Measurements from ENCODE around the gene CISD1. TPM values are rescaled to one million over a fixed set of nuclear protein-coding genes. Genes with fewer than 3 reads are reported as not detected.

Gene CISD1
- total and polyA plus RNA-seq, 4 donors: 10.3 to 24.1 (median 16.6) TPM

DNA sequence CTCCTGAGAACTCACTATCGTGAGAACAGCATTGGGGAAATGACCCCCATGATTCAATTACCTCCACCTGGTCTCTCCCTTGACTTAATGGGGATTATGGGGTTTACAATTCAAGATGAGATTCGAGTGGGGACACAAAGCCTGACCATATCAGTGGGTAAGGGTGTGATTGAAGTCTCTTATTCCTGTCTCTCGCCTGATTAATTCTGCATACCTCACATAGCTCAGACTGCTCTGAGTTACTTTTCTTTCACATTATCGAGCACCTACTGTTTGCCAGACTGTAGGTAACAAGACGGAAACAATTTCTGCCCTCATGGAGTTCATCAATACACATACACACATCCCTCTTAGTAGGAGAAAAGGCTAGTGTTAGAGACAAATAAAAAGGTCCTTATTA lies 25.0 kb downstream of the CISD1 start:
- DNase-seq (no peak), ATAC-seq (ENCODE audit: insufficient read depth, low FRiP score) (no peak)
- Histone ChIP-seq H3K27me3 (ENCODE audit: control insufficient read depth in 3 of 3, insufficient read depth in 3 of 3, low read length in 2 of 3) (no peaks in the 10 kb centered on the region), H3K9me3 (ENCODE audit: control insufficient read depth in 4 of 4, insufficient read depth in 3 of 4, low read length in 3 of 4) (no peaks in the 10 kb centered on the region), H3K27ac (ENCODE audit: low read depth in 1 of 2, low read length in 1 of 2) (no peak overlapping the region), H3K4me3 (no peak overlapping the region), H3K4me1 (ENCODE audit: control insufficient read depth in 5 of 5, insufficient read depth in 5 of 5, low read length in 5 of 5) (peaks cover 0 to 3% (median 0%) of the 10 kb centered on the region in 5 donors), H3K36me3 (ENCODE audit: control insufficient read depth in 4 of 4, insufficient read depth in 4 of 4, low read length in 4 of 4) (peaks cover 0 to 2% (median 0%) of the 10 kb centered on the region in 4 donors), H3K9ac (ENCODE audit: insufficient read depth in 1 of 2, low read length in 2 of 2) (no peak overlapping the region)
- WGBS, 2 donors: 78 to 83% methylated on average over 5 of the region's 5 CpGs
- no peak for TF ChIP-seq CTCF (IDR thresholded peaks at IDR 0.05; ENCODE audit: control extremely low read depth, extremely low read depth)

GRCh38 chr10:58299580-58299979 lies 30.6 kb downstream of the CISD1 start:
- H3K4me3 ChIP-seq: no peak overlapping the region
- TF ChIP-seq CTCF (IDR thresholded peaks at IDR 0.05; ENCODE audit: control extremely low read depth, extremely low read depth): peak; percentile 68
- no peak overlapping the region for H3K9ac ChIP-seq (ENCODE audit: insufficient read depth in 1 of 2, low read length in 2 of 2)
- H3K27ac ChIP-seq (ENCODE audit: low read depth in 1 of 2, low read length in 1 of 2): no peak overlapping the region
- H3K9me3 ChIP-seq (ENCODE audit: control insufficient read depth in 4 of 4, insufficient read depth in 3 of 4, low read length in 3 of 4): no peaks in the 10 kb centered on the region
- no peaks in the 10 kb centered on the region for H3K4me1 ChIP-seq (ENCODE audit: control insufficient read depth in 5 of 5, insufficient read depth in 5 of 5, low read length in 5 of 5)
- H3K27me3 ChIP-seq (ENCODE audit: control insufficient read depth in 3 of 3, insufficient read depth in 3 of 3, low read length in 2 of 3): no peaks in the 10 kb centered on the region
- DNase-seq (peak; percentile 39 to 65 (median 55)), ATAC-seq (ENCODE audit: insufficient read depth, low FRiP score) (peak; percentile 75)
- WGBS, 2 donors: 16 to 20% methylated on average over 4 of the region's 4 CpGs
- H3K36me3 ChIP-seq (ENCODE audit: control insufficient read depth in 4 of 4, insufficient read depth in 4 of 4, low read length in 4 of 4): no peaks in the 10 kb centered on the region

DNA sequence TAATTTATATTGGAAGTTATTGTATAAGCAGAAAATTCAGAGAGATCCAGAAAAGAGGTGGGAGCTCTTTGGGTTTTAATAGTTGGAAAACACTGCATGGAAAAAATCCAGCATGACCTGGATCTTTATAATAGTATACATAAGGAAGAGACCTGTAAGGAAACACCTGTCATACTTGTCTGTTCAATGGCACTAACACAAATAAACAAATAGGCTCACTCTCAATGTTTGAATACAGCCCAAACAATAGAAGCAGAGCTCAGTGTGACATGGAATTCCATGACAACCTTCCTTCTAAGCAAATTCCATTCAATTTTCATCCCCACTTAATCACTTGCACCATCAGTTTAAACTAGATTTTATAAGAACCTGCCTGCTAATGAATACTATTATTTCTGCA lies 31.7 kb downstream of the CISD1 start:
- no peak overlapping the region for H3K4me3 ChIP-seq
- DNase-seq (no peak), ATAC-seq (ENCODE audit: insufficient read depth, low FRiP score) (no peak)
- H3K27ac ChIP-seq (ENCODE audit: low read depth in 1 of 2, low read length in 1 of 2): no peak overlapping the region
- H3K9ac ChIP-seq (ENCODE audit: insufficient read depth in 1 of 2, low read length in 2 of 2): no peak overlapping the region
- H3K36me3 ChIP-seq (ENCODE audit: control insufficient read depth in 4 of 4, insufficient read depth in 4 of 4, low read length in 4 of 4): no peaks in the 10 kb centered on the region
- H3K4me1 ChIP-seq (ENCODE audit: control insufficient read depth in 5 of 5, insufficient read depth in 5 of 5, low read length in 5 of 5): no peaks in the 10 kb centered on the region
- H3K27me3 ChIP-seq (ENCODE audit: control insufficient read depth in 3 of 3, insufficient read depth in 3 of 3, low read length in 2 of 3): no peaks in the 10 kb centered on the region
- TF ChIP-seq CTCF (IDR thresholded peaks at IDR 0.05; ENCODE audit: control extremely low read depth, extremely low read depth): no peak
- H3K9me3 ChIP-seq (ENCODE audit: control insufficient read depth in 4 of 4, insufficient read depth in 3 of 4, low read length in 3 of 4): no peaks in the 10 kb centered on the region

DNA sequence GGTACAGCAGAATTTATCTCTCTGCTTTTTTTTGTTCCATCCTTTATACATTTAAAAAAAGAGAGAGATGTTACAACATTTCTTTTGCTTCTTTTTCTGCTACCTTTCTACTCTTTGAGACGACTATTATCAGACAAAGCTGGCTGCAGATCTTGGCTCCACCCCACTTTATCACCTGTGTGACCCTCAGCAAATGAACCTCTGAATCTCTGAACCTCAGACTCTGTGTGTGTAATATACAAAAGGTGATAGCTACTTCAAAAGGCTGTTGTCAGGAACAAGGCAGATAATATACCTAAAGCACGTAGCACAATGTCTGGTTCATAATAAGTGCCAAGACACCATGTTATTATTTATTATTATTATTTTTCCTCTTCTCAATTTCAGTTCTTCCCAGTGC lies 33.3 kb downstream of the CISD1 start:
- H3K9me3 ChIP-seq (ENCODE audit: control insufficient read depth in 4 of 4, insufficient read depth in 3 of 4, low read length in 3 of 4): no peaks in the 10 kb centered on the region
- WGBS, 2 donors: 48 to 77% methylated on average over 2 of the region's 2 CpGs
- H3K27me3 ChIP-seq (ENCODE audit: control insufficient read depth in 3 of 3, insufficient read depth in 3 of 3, low read length in 2 of 3): peaks cover 0 to 4% (median 0%) of the 10 kb centered on the region in 3 donors
- DNase-seq (no peak), ATAC-seq (ENCODE audit: insufficient read depth, low FRiP score) (no peak)
- no peak for TF ChIP-seq CTCF (IDR thresholded peaks at IDR 0.05; ENCODE audit: control extremely low read depth, extremely low read depth)
- H3K36me3 ChIP-seq (ENCODE audit: control insufficient read depth in 4 of 4, insufficient read depth in 4 of 4, low read length in 4 of 4): no peaks in the 10 kb centered on the region
- H3K4me3 ChIP-seq: no peak overlapping the region
- no peaks in the 10 kb centered on the region for H3K4me1 ChIP-seq (ENCODE audit: control insufficient read depth in 5 of 5, insufficient read depth in 5 of 5, low read length in 5 of 5)
- H3K27ac ChIP-seq (ENCODE audit: low read depth in 1 of 2, low read length in 1 of 2): no peak overlapping the region
- H3K9ac ChIP-seq (ENCODE audit: insufficient read depth in 1 of 2, low read length in 2 of 2): no peak overlapping the region

All from lung (tissue), 12 donors.